22Rv1 (cell line): Measurements from ENCODE around the gene NUP93.
"Not testable (repeated sequence)": the region's sequence is repeated elsewhere in the genome, so short reads cannot be mapped to it uniquely, and the experiment has no call there.

Experiments used
- H3K27ac ChIP-seq: fragments of 450-650 bp; 2 replicates; pipeline ENCODE4 v1.5.1; 2017
- ZFX ChIP-seq: fragments of 450-650 bp; IDR thresholded peaks from 2 replicates; pipeline ENCODE4 v1.6.1; 2017; ENCODE audit warnings: antibody characterized with exemption, borderline replicate concordance
- TF ChIP-seq, protein P1 (sequence below): fragments of 450-650 bp; IDR thresholded peaks from 2 replicates; pipeline ENCODE4 v1.5.1; 2017; ENCODE audit warnings: mild to moderate bottlenecking

The NUP93 gene

GRCh38 chr16:56737539-56737938 is 7.6 kb downstream of the NUP93 start:
- TF ChIP-seq, protein P1, sequence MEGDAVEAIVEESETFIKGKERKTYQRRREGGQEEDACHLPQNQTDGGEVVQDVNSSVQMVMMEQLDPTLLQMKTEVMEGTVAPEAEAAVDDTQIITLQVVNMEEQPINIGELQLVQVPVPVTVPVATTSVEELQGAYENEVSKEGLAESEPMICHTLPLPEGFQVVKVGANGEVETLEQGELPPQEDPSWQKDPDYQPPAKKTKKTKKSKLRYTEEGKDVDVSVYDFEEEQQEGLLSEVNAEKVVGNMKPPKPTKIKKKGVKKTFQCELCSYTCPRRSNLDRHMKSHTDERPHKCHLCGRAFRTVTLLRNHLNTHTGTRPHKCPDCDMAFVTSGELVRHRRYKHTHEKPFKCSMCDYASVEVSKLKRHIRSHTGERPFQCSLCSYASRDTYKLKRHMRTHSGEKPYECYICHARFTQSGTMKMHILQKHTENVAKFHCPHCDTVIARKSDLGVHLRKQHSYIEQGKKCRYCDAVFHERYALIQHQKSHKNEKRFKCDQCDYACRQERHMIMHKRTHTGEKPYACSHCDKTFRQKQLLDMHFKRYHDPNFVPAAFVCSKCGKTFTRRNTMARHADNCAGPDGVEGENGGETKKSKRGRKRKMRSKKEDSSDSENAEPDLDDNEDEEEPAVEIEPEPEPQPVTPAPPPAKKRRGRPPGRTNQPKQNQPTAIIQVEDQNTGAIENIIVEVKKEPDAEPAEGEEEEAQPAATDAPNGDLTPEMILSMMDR = no peak
- TF ChIP-seq ZFX = no peak
- no peak overlapping the region for H3K27ac ChIP-seq

GRCh38 chr16:56738221-56738620 is 8.3 kb downstream of the NUP93 start:
- TF ChIP-seq ZFX = no peak
- TF ChIP-seq, protein P1 = no peak
- no peak overlapping the region for H3K27ac ChIP-seq

DNA sequence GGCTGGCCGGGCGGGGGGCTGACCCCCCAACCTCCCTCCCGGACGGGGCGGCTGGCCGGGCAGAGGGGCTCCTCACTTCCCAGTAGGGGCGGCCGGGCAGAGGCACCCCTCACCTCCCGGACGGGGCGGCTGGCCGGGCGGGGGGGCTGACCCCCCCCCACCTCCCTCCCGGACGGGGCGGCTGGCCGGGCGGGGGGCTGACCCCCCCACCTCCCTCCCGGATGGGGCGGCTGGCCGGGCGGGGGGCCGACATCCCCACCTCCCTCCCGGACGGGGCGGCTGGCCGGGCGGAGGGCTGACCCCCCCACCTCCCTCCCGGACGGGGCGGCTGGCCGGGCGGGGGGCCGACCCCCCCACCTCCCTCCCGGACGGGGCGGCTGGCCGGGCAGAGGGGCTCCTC is 9.4 kb downstream of the NUP93 start:
- H3K27ac ChIP-seq = not testable (repeated sequence)

- H3K27ac ChIP-seq = no peak overlapping the region
Observed at GRCh38 chr16:56741399-56741798, 11.5 kb downstream of the NUP93 start.

DNA sequence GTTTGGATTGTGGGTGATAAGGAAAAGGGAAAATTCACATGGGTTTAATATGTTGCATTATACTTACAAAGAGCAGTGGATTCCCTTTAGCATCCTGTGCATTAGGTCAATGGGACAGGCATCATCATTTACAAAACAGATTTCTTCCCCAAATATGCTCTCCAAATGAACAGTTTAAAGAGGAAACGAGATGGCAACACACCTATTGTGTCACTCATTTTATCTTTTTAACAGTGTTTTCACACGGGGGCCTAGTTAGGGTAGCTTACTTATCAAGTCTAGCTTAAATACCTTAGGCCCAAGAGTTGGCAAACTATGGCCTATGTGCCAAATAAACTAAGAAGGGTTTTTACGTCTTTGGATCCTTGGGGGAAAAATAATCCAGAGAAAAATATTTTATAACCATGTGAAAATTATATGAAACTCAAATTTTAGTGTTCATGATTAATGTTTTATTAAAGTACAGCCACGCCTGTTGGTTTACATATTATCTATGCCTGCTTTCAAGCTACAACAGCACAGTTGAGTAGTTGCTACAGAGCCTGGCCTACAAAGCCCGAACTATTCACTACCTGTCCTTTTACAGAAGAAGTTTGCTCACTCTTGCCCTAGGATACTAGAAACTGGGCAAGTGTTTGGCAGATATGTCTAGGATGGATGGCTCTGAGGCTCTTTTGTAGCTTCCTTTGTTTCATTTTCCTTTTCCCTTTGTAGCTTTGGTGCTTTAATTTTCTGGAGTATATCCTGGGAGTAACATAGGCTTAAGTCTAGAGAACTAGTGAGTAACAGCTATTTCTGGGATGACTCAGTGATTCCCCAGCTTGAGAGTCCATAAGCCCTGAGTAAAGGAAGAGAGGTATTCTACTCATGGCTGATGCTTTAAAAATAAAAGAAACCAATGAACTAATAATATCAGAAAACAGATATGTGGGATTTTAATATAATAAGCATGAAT is 12.4 kb downstream of the NUP93 start:
- no peak overlapping the region for H3K27ac ChIP-seq
- TF ChIP-seq, protein P1 = no peak
- no peak for TF ChIP-seq ZFX

More at GRCh38 chr16:56741399-56741798, 11.5 kb downstream of the NUP93 start:
- TF ChIP-seq ZFX = no peak
- TF ChIP-seq, protein P1 = no peak

- TF ChIP-seq, protein P1 = no peak
- no peak for TF ChIP-seq ZFX
- no peak overlapping the region for H3K27ac ChIP-seq
Observed at GRCh38 chr16:56743840-56744239, 13.9 kb downstream of the NUP93 start.

DNA sequence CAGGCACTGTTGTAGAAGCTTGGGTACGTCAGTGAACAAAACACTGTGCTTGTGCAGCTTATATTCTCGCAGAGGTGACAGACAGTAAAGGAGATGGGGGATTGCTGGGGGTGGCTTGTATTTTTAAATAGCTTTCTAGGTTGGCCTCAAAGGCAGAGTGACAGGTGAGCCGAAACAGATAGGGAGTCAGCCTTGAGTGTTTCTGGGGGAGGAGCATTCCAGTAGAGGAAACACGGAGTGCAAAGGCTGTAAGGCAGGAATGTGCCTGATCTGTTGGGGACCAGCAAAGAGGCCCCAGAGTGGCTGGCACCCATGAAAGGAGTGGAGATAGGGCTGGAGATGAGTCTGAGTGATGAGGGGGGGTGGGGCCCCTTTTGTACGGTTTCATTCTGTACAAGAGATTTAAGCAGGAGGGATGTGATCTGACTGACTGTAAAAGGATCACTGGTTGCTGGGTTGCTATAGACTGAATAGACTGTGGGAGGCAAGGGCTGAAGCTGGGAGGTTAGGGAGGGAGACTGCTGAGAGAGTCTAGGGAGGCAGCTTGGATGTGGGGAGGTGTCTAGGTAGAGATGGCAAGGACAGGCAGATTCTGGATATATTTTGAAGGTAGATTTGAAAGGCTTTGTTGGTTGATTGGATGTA is 15.2 kb downstream of the NUP93 start:
- H3K27ac ChIP-seq = no peak overlapping the region
- no peak for TF ChIP-seq ZFX

- TF ChIP-seq ZFX = no peak
- no peak overlapping the region for H3K27ac ChIP-seq
Observed at GRCh38 chr16:56747486-56748045, 17.6 kb downstream of the NUP93 start.
